ENCODE data around the gene PIK3R5.

- no peak for TF ChIP-seq GATA3 (IDR thresholded peaks at IDR 0.05; ENCODE audit: low read depth, low read length)
- no peak for TF ChIP-seq GATA2 (IDR thresholded peaks at IDR 0.05; ENCODE audit: low read depth, low read length)
Observed at GRCh38 chr17:8870406-8871040, 95.0 kb downstream of the PIK3R5 start.

Data from SH-SY5Y (cell line).